SU-DHL-6 (cell line): ENCODE results near the gene KLHDC8A.

Source experiments
- H2AFZ ChIP-seq: fragments of 200-600 bp; sonication (generic); 2 replicates; pipeline ENCODE4 v1.6.1; 2014; ENCODE audit warnings: low read depth, mild to moderate bottlenecking, moderate library complexity, mixed read lengths, antibody characterized with exemption, low read length; ENCODE audit not compliant: severe bottlenecking
- H3F3A ChIP-seq: fragments of 200-600 bp; shearing (Covaris generic); 2 replicates; pipeline ENCODE4 v1.6.0; 2016; ENCODE audit warnings: antibody characterized with exemption, mild to moderate bottlenecking; ENCODE audit not compliant: insufficient read depth
- H3K27ac ChIP-seq: fragments of 200-600 bp; sonication (generic); 2 replicates; pipeline ENCODE4 v1.5.1; 2016; ENCODE audit warnings: low read depth, mild to moderate bottlenecking, low read length, moderate library complexity, mixed read lengths
- H3K27me3 ChIP-seq: fragments of 200-600 bp; sonication (generic), shearing (Covaris generic); 2 replicates; pipeline ENCODE4 v1.6.0; 2014; ENCODE audit warnings: mild to moderate bottlenecking, low read length
- H3K36me3 ChIP-seq: fragments of 200-600 bp; sonication (generic); 2 replicates; pipeline ENCODE4 v1.6.1; 2014; ENCODE audit warnings: mild to moderate bottlenecking, low read length, mixed read lengths
- H3K4me2 ChIP-seq: fragments of 300-600, 200-600 bp; shearing (Covaris generic), sonication (generic); 2 replicates; pipeline ENCODE4 v1.6.0; 2014; ENCODE audit warnings: low read length, low read depth, mild to moderate bottlenecking; ENCODE audit not compliant: poor library complexity, severe bottlenecking
- H3K4me3 ChIP-seq: fragments of 200-600 bp; sonication (generic); 2 replicates; pipeline ENCODE4 v1.5.1; 2014; ENCODE audit warnings: antibody characterized with exemption, low read length, mild to moderate bottlenecking, mixed read lengths; ENCODE audit not compliant: insufficient read depth, poor library complexity, severe bottlenecking
- H3K79me2 ChIP-seq: fragments of 200-600 bp; sonication (generic); 2 replicates; pipeline ENCODE4 v1.6.1; 2014; ENCODE audit warnings: mild to moderate bottlenecking, low read length, moderate library complexity; ENCODE audit not compliant: insufficient read depth
- H3K9ac ChIP-seq: fragments of 200-600 bp; sonication (generic); 2 replicates; pipeline ENCODE4 v1.7.0; 2014; ENCODE audit warnings: mild to moderate bottlenecking, low read length
- H3K9me2 ChIP-seq: fragments of 200-600 bp; sonication (generic); replicated peaks from 2 replicates; pipeline ENCODE4 v1.6.1; 2014; ENCODE audit warnings: low read length; ENCODE audit not compliant: insufficient read depth
- H3K9me3 ChIP-seq: fragments of 200-600 bp; sonication (generic); 2 replicates; pipeline ENCODE4 v1.6.1; 2014; ENCODE audit warnings: low read length, mixed read lengths; ENCODE audit not compliant: insufficient read depth
- H4K20me1 ChIP-seq: fragments of 200-600 bp; sonication (generic); 2 replicates; pipeline ENCODE4 v1.6.1; 2014; ENCODE audit warnings: low read depth, mild to moderate bottlenecking, antibody characterized with exemption, low read length, moderate library complexity, mixed read lengths
- CTCF ChIP-seq: fragments of 200-600 bp; sonication (generic); IDR thresholded peaks from one replicate; pipeline ENCODE4 v1.5.1; 2017; ENCODE audit warnings: antibody characterized with exemption, mild to moderate bottlenecking, low read length, moderate library complexity; ENCODE audit not compliant: insufficient read depth, poor library complexity, severe bottlenecking
- EZH2phosphoT487 ChIP-seq: fragments of 200-600 bp; sonication (generic), shearing (Covaris generic); conservative IDR thresholded peaks from 2 replicates; pipeline ENCODE4 v1.6.1; 2018; ENCODE audit warnings: mild to moderate bottlenecking, antibody characterized with exemption, low read length, moderate library complexity, mixed read lengths

The KLHDC8A gene

GRCh38 chr1:205376739-205377138 is 20.0 kb upstream of the KLHDC8A start:
- Histone ChIP-seq H3K27ac (no peak overlapping the region), H3K4me2 (no peak overlapping the region)

GRCh38 chr1:205375835-205376545 is 19.3 kb upstream of the KLHDC8A start:
- Histone ChIP-seq H3K79me2 (no peaks in the 10 kb centered on the region), H2AFZ (no peak overlapping the region), H3K4me2 (no peak overlapping the region), H4K20me1 (no peaks in the 10 kb centered on the region), H3K36me3 (no peaks in the 10 kb centered on the region), H3K9me2 (no peaks in the 10 kb centered on the region), H3K9me3 (no peaks in the 10 kb centered on the region), H3K9ac (no peak overlapping the region), H3F3A (no peaks in the 10 kb centered on the region), H3K27me3 (no peaks in the 10 kb centered on the region), H3K4me3 (no peak overlapping the region), H3K27ac (no peak overlapping the region)
- no peak for TF ChIP-seq EZH2phosphoT487
- no peak for TF ChIP-seq CTCF

More at GRCh38 chr1:205376739-205377138, 20.0 kb upstream of the KLHDC8A start:
- H2AFZ ChIP-seq = no peak overlapping the region
- H3K9me2 ChIP-seq = no peaks in the 10 kb centered on the region
- H3K9ac ChIP-seq = no peak overlapping the region
- H3K36me3 ChIP-seq = no peaks in the 10 kb centered on the region
- H3K4me3 ChIP-seq = no peak overlapping the region
- H3K27me3 ChIP-seq = no peaks in the 10 kb centered on the region
- no peaks in the 10 kb centered on the region for H3K9me3 ChIP-seq
- TF ChIP-seq EZH2phosphoT487 = no peak
- no peak for TF ChIP-seq CTCF
- H3F3A ChIP-seq = no peaks in the 10 kb centered on the region
- H3K79me2 ChIP-seq = no peaks in the 10 kb centered on the region
- H4K20me1 ChIP-seq = no peaks in the 10 kb centered on the region

GRCh38 chr1:205374210-205375078 is 17.7 kb upstream of the KLHDC8A start:
- Histone ChIP-seq H3K79me2 (no peaks in the 10 kb centered on the region), H2AFZ (no peak overlapping the region), H3K27me3 (no peaks in the 10 kb centered on the region), H3K4me3 (no peak overlapping the region), H3K9me2 (no peaks in the 10 kb centered on the region), H3F3A (no peaks in the 10 kb centered on the region), H3K4me2 (no peak overlapping the region), H3K9ac (no peak overlapping the region), H3K9me3 (no peaks in the 10 kb centered on the region), H3K36me3 (no peaks in the 10 kb centered on the region), H4K20me1 (no peaks in the 10 kb centered on the region), H3K27ac (no peak overlapping the region)
- TF ChIP-seq EZH2phosphoT487 (no peak), CTCF (no peak)
